CD8-positive, alpha-beta memory T cell (primary cell): ENCODE measurements around the gene RSPO4. TPM values are rescaled to one million over a fixed set of nuclear protein-coding genes. Genes with fewer than 3 reads are reported as not detected.
A peak's percentile ranks its signal among the peaks of the same experiment; 100 is the strongest.

ENCODE experiments used
- CTCF ChIA-PET: fragments of 350-600 bp; sonication (Branson Sonifier 250); formaldehyde crosslinking; loops from one replicate; lab custom pipeline; 2021; ENCODE audit warnings: antibody characterized with exemption; lab: Charles Lee
- POLR2A ChIA-PET: fragments of 350-600 bp; sonication (Branson Sonifier 250); formaldehyde crosslinking; loops from one replicate; lab custom pipeline; 2021; ENCODE audit warnings: antibody characterized with exemption; lab: Charles Lee
- DNase-seq, 5 donors: peaks; one replicate each; pipeline versions ENCODE4 v3.0.0 to v3.0.0-alpha.2; 2020 to 2022; ENCODE audit warnings: mixed read lengths in 1 of 5
- H3K27ac ChIP-seq: one replicate; pipeline ENCODE4 v1.7.0; 2013; ENCODE audit warnings: low read depth, mild to moderate bottlenecking, low read length, moderate library complexity
- H3K27me3 ChIP-seq: 2 replicates; pipeline ENCODE4 v1.7.0; 2013; ENCODE audit warnings: low read length, mild to moderate bottlenecking; ENCODE audit not compliant: insufficient read depth, poor library complexity, severe bottlenecking
- H3K36me3 ChIP-seq: 2 replicates; pipeline ENCODE4 v1.7.0; 2013; ENCODE audit warnings: mild to moderate bottlenecking, low read length, moderate library complexity; ENCODE audit not compliant: insufficient read depth
- H3K4me1 ChIP-seq: 2 replicates; pipeline ENCODE4 v1.7.0; 2013; ENCODE audit warnings: mild to moderate bottlenecking, low read length, moderate library complexity; ENCODE audit not compliant: insufficient read depth
- H3K4me3 ChIP-seq: 2 replicates; pipeline ENCODE4 v1.7.0; 2013; ENCODE audit warnings: mild to moderate bottlenecking, low read length
- H3K9me3 ChIP-seq: 2 replicates; pipeline ENCODE4 v1.7.0; 2013; ENCODE audit warnings: mild to moderate bottlenecking, low read length
- H3K27ac Mint-ChIP-seq, 8 donors: one replicate each; pipeline ENCODE4 v1.8.0; 2020 to 2021; ENCODE audit warnings: mixed read lengths in 8 of 8, mild to moderate bottlenecking in 6 of 8, inconsistent platforms in 3 of 8, moderate library complexity in 3 of 8
- H3K27me3 Mint-ChIP-seq, 2 donors: one replicate each; pipeline ENCODE4 v1.8.0; 2020 to 2021; ENCODE audit warnings: mixed read lengths in 2 of 2, mild to moderate bottlenecking in 1 of 2, moderate library complexity in 1 of 2
- H3K36me3 Mint-ChIP-seq, 3 donors: one replicate each; pipeline ENCODE4 v1.8.0; 2020 to 2021; ENCODE audit warnings: mixed read lengths in 3 of 3, inconsistent platforms in 1 of 3, mild to moderate bottlenecking in 1 of 3
- H3K4me1 Mint-ChIP-seq, 3 donors: one replicate each; pipeline ENCODE4 v1.8.0; 2020 to 2021; ENCODE audit warnings: mixed read lengths in 3 of 3, inconsistent platforms in 1 of 3, mild to moderate bottlenecking in 1 of 3
- H3K4me3 Mint-ChIP-seq, 7 donors: one replicate each; pipeline ENCODE4 v1.8.0; 2020 to 2021; ENCODE audit warnings: mixed read lengths in 7 of 7, mild to moderate bottlenecking in 6 of 7, moderate library complexity in 4 of 7, inconsistent platforms in 2 of 7
- H3K9me3 Mint-ChIP-seq, 5 donors: one replicate each; pipeline ENCODE4 v1.8.0; 2020 to 2022; ENCODE audit warnings: mixed read lengths in 5 of 5, mild to moderate bottlenecking in 3 of 5, moderate library complexity in 2 of 5, inconsistent platforms in 1 of 5
- polyA plus RNA-seq: library from polyadenylated mRNA; unstranded; fragments of 300-500 nt; fragmentation: Illumina TruSeq; gene quantifications from one replicate; pipeline ENCODE4 v1.2.3, GENCODE V29; 2021
- total RNA-seq, 2 experiments: library from RNA; stranded (reverse); gene quantifications; one replicate each; pipeline ENCODE4 v1.2.3, GENCODE V29; 2021

Gene RSPO4
- total and polyA plus RNA-seq, 3 experiments from 2014 or later, result not detected

DNA sequence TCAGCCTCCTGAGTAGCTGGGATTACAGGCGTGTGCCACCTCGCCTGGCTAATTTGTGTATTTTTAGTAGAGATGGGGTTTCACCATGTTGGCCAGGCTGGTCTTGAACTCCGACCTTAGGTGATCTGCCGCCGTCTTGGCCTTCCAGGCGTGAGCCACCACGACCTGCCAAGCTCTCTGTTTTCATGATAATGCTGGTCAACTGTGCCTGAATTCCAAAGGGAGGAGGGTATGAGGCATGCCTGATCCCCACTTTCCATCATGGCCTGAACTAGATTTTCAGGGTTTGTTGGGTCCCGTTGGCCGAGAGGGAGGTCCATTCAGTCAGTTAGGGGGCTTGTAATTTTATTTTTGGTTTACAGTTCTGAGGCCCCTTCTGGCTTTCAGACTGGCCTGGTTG is 58.0 kb downstream of the RSPO4 start:
- no peaks in the 10 kb centered on the region for H3K9me3 ChIP-seq
- DNase-seq, result no peak
- ChIA-PET POLR2A (no interaction called here), CTCF (no interaction called here)
- Mint-ChIP-seq H3K27ac (peak overlapping the region in 1 of 8 donors; percentile 34), H3K4me3 (no peak overlapping the region), H3K36me3 (no peaks in the 10 kb centered on the region), H3K9me3 (no peaks in the 10 kb centered on the region), H3K27me3 (peaks cover 17 to 37% of the 10 kb centered on the region in 2 donors), H3K4me1 (no peaks in the 10 kb centered on the region)
- H3K4me3 ChIP-seq, result no peak overlapping the region
- no peak overlapping the region for H3K27ac ChIP-seq
- no peaks in the 10 kb centered on the region for H3K27me3 ChIP-seq
- no peaks in the 10 kb centered on the region for H3K36me3 ChIP-seq
- H3K4me1 ChIP-seq, result no peaks in the 10 kb centered on the region

DNA sequence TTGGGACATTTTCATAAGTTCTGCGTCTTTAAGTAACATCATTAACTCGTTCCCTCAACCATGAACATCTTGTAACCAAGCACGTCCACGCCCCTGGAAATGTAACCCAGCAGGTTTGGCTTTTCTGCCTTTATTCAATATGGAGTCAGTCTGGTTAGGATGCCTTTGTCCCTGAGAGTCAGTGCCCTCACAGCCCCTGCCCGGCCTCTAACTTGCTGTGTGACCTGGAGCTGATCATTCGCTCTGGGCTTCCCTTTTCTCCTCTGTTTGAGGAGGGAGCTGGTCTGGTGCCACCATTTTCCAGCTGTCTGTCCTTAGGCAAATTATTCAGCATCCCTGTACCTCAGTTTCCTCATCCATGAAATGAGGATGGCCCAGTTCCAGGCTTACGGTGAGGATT is 59.5 kb downstream of the RSPO4 start:
- H3K9me3 Mint-ChIP-seq, result no peaks in the 10 kb centered on the region
- no peak overlapping the region for H3K4me3 Mint-ChIP-seq
- Histone ChIP-seq H3K27ac (no peak overlapping the region), H3K4me1 (no peaks in the 10 kb centered on the region), H3K4me3 (no peak overlapping the region), H3K9me3 (no peaks in the 10 kb centered on the region), H3K36me3 (no peaks in the 10 kb centered on the region), H3K27me3 (no peaks in the 10 kb centered on the region)
- no peaks in the 10 kb centered on the region for H3K36me3 Mint-ChIP-seq
- ChIA-PET POLR2A (no interaction called here), CTCF (interaction anchor here (1.2 to 1.7 kb wide), 2 partner anchors 13 to 14 kb away, joined by 3 to 7 read pairs; no protein-coding TSS in a partner anchor)
- DNase-seq, result no peak
- H3K27me3 Mint-ChIP-seq, result peaks cover 11 to 25% of the 10 kb centered on the region in 2 donors
- no peak overlapping the region for H3K27ac Mint-ChIP-seq
- H3K4me1 Mint-ChIP-seq, result no peaks in the 10 kb centered on the region

DNA sequence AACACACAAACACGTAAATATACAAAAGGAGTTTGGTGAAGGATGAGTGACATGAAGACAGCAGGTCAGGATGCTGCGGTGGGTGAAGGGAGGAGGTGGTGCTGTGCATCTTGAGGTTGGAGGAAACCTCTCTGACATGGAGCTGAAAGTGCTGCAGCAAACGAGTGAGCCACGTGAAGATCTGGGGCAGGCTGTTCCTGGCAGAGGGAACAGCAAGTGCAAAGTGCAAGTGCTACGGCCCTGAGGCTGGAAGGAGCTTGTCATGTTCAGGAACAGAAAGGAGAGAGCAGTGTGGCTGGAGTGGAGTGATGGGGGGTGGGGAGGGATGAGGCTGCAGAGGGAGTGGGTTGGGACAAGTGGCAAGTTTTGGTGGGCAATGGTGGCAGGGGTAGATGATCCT is 61.2 kb downstream of the RSPO4 start:
- no peaks in the 10 kb centered on the region for H3K4me1 Mint-ChIP-seq
- no peaks in the 10 kb centered on the region for H3K9me3 ChIP-seq
- no peaks in the 10 kb centered on the region for H3K27me3 ChIP-seq
- no peaks in the 10 kb centered on the region for H3K9me3 Mint-ChIP-seq
- POLR2A ChIA-PET, result no interaction called here
- DNase-seq, result no peak
- H3K4me1 ChIP-seq, result no peaks in the 10 kb centered on the region
- no peaks in the 10 kb centered on the region for H3K36me3 ChIP-seq
- H3K36me3 Mint-ChIP-seq, result no peaks in the 10 kb centered on the region
- no peak overlapping the region for H3K4me3 Mint-ChIP-seq
- H3K27ac ChIP-seq, result no peak overlapping the region
- H3K27me3 Mint-ChIP-seq, result peaks cover 8 to 13% of the 10 kb centered on the region in 2 donors
- CTCF ChIA-PET, result no interaction called here
- H3K4me3 ChIP-seq, result no peak overlapping the region
- H3K27ac Mint-ChIP-seq, result no peak overlapping the region

DNA sequence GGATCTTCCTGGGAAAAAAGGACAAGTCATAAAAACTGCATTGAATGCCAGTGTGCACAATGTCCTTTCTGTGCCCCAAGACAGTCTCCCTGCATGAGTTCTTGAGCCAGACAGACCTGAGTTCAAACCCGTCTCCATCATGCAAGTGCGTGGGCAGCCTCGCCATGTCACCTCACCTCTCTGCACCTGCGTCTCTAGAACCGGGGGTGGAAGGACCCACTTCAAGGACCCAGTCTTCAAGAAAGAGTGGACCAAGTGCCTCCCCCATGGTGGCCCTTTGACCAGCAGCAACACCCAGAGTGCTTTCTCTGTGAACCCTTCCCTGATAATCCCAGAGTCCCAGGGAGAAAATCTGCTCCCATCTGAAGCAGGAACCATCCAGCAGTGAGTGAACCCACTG is 62.5 kb downstream of the RSPO4 start:
- Mint-ChIP-seq H3K27ac (no peak overlapping the region), H3K36me3 (no peaks in the 10 kb centered on the region), H3K27me3 (peaks cover 6 to 11% of the 10 kb centered on the region in 2 donors), H3K4me3 (no peak overlapping the region), H3K4me1 (no peaks in the 10 kb centered on the region), H3K9me3 (no peaks in the 10 kb centered on the region)
- Histone ChIP-seq H3K27me3 (no peaks in the 10 kb centered on the region), H3K27ac (no peak overlapping the region), H3K4me3 (no peak overlapping the region), H3K36me3 (no peaks in the 10 kb centered on the region), H3K9me3 (no peaks in the 10 kb centered on the region), H3K4me1 (no peaks in the 10 kb centered on the region)
- DNase-seq, result no peak
- ChIA-PET POLR2A (no interaction called here), CTCF (no interaction called here)

GRCh38 chr20:934186-934840 is 67.8 kb downstream of the RSPO4 start:
- no peak for DNase-seq
- Histone ChIP-seq H3K4me1 (no peaks in the 10 kb centered on the region), H3K36me3 (no peaks in the 10 kb centered on the region), H3K4me3 (no peak overlapping the region), H3K27me3 (no peaks in the 10 kb centered on the region), H3K27ac (no peak overlapping the region), H3K9me3 (no peaks in the 10 kb centered on the region)
- Mint-ChIP-seq H3K4me1 (no peaks in the 10 kb centered on the region), H3K4me3 (no peak overlapping the region), H3K27ac (no peak overlapping the region), H3K9me3 (peaks cover 6 to 11% (median 9%) of the 10 kb centered on the region in 5 donors), H3K27me3 (peaks cover 0 to 6% of the 10 kb centered on the region in 2 donors), H3K36me3 (peaks cover 0 to 8% (median 3%) of the 10 kb centered on the region in 3 donors)
- POLR2A ChIA-PET, result no interaction called here
- CTCF ChIA-PET, result no interaction called here

DNA sequence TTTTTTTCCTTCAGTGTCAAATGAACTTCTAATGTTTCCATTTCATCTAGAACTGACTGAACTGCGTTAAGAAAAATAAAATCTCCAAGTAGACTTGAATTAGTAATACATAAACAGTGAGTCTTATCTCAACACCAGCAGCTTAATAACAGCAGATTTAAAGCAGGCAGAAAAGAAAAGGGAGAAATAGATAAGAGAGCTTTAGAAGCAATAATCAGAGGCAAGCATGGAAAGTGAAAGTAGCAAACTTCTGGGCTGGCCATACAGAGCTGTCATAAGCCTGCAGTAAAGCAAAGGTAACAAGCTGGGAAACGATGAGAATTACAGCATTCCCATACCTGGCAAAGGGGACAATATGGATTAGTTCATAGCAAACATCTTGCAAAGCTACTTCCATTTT is 69.1 kb downstream of the RSPO4 start:
- DNase-seq, result no peak
- no peaks in the 10 kb centered on the region for H3K9me3 ChIP-seq
- Mint-ChIP-seq H3K9me3 (peaks cover 6 to 11% (median 9%) of the 10 kb centered on the region in 5 donors), H3K27ac (no peak overlapping the region), H3K36me3 (peaks cover 0 to 8% (median 3%) of the 10 kb centered on the region in 3 donors), H3K27me3 (peaks cover 5% of the 10 kb centered on the region in 2 donors), H3K4me3 (no peak overlapping the region), H3K4me1 (no peaks in the 10 kb centered on the region)
- no peaks in the 10 kb centered on the region for H3K27me3 ChIP-seq
- no peak overlapping the region for H3K4me3 ChIP-seq
- no peaks in the 10 kb centered on the region for H3K4me1 ChIP-seq
- CTCF ChIA-PET, result no interaction called here
- H3K36me3 ChIP-seq, result no peaks in the 10 kb centered on the region
- H3K27ac ChIP-seq, result no peak overlapping the region
- POLR2A ChIA-PET, result no interaction called here

- Mint-ChIP-seq H3K9me3 (peaks cover 6 to 11% (median 9%) of the 10 kb centered on the region in 5 donors), H3K36me3 (peaks cover 0 to 8% (median 3%) of the 10 kb centered on the region in 3 donors), H3K4me3 (no peak overlapping the region), H3K27ac (no peak overlapping the region), H3K4me1 (no peaks in the 10 kb centered on the region), H3K27me3 (peaks cover 5 to 21% of the 10 kb centered on the region in 2 donors)
- CTCF ChIA-PET, result no interaction called here
- no peak overlapping the region for H3K4me3 ChIP-seq
- H3K27ac ChIP-seq, result no peak overlapping the region
- DNase-seq, result no peak
- no peaks in the 10 kb centered on the region for H3K27me3 ChIP-seq
- POLR2A ChIA-PET, result no interaction called here
- H3K9me3 ChIP-seq, result no peaks in the 10 kb centered on the region
- H3K36me3 ChIP-seq, result no peaks in the 10 kb centered on the region
- H3K4me1 ChIP-seq, result no peaks in the 10 kb centered on the region
These were observed 70.7 kb downstream of the RSPO4 start for GRCh38 chr20:931401-931800.

GRCh38 chr20:926670-927069 is 75.4 kb downstream of the RSPO4 start:
- POLR2A ChIA-PET, result no interaction called here
- CTCF ChIA-PET, result no interaction called here
- H3K27ac Mint-ChIP-seq, result no peak overlapping the region
- Histone ChIP-seq H3K27me3 (peaks cover 3% of the 10 kb centered on the region), H3K4me1 (no peaks in the 10 kb centered on the region), H3K9me3 (no peaks in the 10 kb centered on the region), H3K27ac (no peak overlapping the region), H3K4me3 (no peak overlapping the region), H3K36me3 (no peaks in the 10 kb centered on the region)
- H3K27me3 Mint-ChIP-seq, result peaks cover 3 to 50% of the 10 kb centered on the region in 2 donors
- peaks cover 3 to 9% (median 6%) of the 10 kb centered on the region in 5 donors for H3K9me3 Mint-ChIP-seq
- no peak for DNase-seq
- H3K4me1 Mint-ChIP-seq, result no peaks in the 10 kb centered on the region
- H3K4me3 Mint-ChIP-seq, result no peak overlapping the region
- H3K36me3 Mint-ChIP-seq, result peaks cover 0 to 3% (median 2%) of the 10 kb centered on the region in 3 donors
